ENCODE results near the gene CX3CL1.
"Not testable (repeated sequence)": the region's sequence is repeated elsewhere in the genome, so short reads cannot be mapped to it uniquely, and the experiment has no call there.

The CX3CL1 gene

GRCh38 chr16:57358086-57358420 is 14.2 kb upstream of the CX3CL1 start:
- no peak for DNase-seq

GRCh38 chr16:57358527-57359095 is 13.7 kb upstream of the CX3CL1 start, which contains the start of gene CCL22:
Gene CCL22 (plus strand): TSS chr16:57358783. CDS start chr16:57358817, 34 bp downstream.
- DNase-seq: no peak

GRCh38 chr16:57360321-57360935 is 11.9 kb upstream of the CX3CL1 start:
- no peak for DNase-seq

- no peak for DNase-seq
Measured at GRCh38 chr16:57361404-57361803, 10.9 kb upstream of the CX3CL1 start.

- no peak for DNase-seq
Measured at GRCh38 chr16:57364143-57364542, 8.1 kb upstream of the CX3CL1 start.

GRCh38 chr16:57366544-57367040 is 5.7 kb upstream of the CX3CL1 start:
- no peak for DNase-seq

- DNase-seq: peak; percentile 13
Measured at GRCh38 chr16:57367116-57367752, 5.1 kb upstream of the CX3CL1 start.

- DNase-seq: no peak
Measured at GRCh38 chr16:57371494-57372371, 557 bp upstream of the CX3CL1 start.

- DNase-seq: no peak
Measured at GRCh38 chr16:57373117-57373947, 1.0 kb downstream of the CX3CL1 start.

GRCh38 chr16:57374067-57374534 is 1.8 kb downstream of the CX3CL1 start:
- DNase-seq: no peak

- DNase-seq: not testable (repeated sequence)
Measured at GRCh38 chr16:57374925-57375465, 2.7 kb downstream of the CX3CL1 start.

- no peak for DNase-seq
Measured at GRCh38 chr16:57376313-57376818, 4.1 kb downstream of the CX3CL1 start.

GRCh38 chr16:57377080-57377841 is 5.0 kb downstream of the CX3CL1 start:
- no peak for DNase-seq

GRCh38 chr16:57379579-57379978 is 7.3 kb downstream of the CX3CL1 start:
- DNase-seq: no peak

- DNase-seq: no peak
Measured at GRCh38 chr16:57380671-57381462, 8.6 kb downstream of the CX3CL1 start.

- no peak for DNase-seq
Measured at GRCh38 chr16:57381791-57382534, 9.7 kb downstream of the CX3CL1 start.

GRCh38 chr16:57382535-57383275 is 10.4 kb downstream of the CX3CL1 start:
- DNase-seq: no peak

Measured in fibroblast of skin of right quadriceps (primary cell).